Measurements from ENCODE around the gene CHN1.

DNA sequence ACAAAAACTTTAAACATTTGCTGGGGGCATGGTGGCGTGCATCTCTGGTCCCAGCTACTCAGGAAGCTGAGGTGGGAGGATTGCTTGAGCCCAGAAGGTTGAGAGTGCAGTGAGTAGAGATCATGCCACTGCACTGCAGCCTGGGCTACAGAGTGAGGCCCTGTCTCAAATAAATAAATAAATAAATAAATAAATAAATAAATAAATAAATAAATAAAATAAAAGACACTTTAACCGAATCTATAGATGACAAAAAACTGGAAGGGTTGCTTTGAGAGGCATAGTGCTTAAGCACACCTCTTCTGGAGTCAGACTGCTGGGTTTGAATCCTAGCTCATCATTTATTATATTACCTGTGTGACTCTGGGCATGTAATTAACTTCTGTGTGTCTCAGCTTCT, 21.2 kb upstream of the CHN1 start:
- TF ChIP-seq CTCF (IDR thresholded peaks at IDR 0.05): no peak
- TF ChIP-seq POLR2A (IDR thresholded peaks at IDR 0.05): no peak
